ENCODE results near the gene RXFP2.

- no peak for TF ChIP-seq CTCF (IDR thresholded peaks at IDR 0.05)
- no peak for TF ChIP-seq POLR2A (IDR thresholded peaks at IDR 0.05)
Observed at GRCh38 chr13:31747291-31747690, 8.0 kb downstream of the RXFP2 start.
